IPS-15b (cell line): ENCODE results near the gene DIPK1B.

Source experiments
- H3K27me3 ChIP-seq: one replicate; pipeline ENCODE4 v1.6.1; 2013; ENCODE audit warnings: low read length; ENCODE audit not compliant: control insufficient read depth, insufficient read depth
- H3K36me3 ChIP-seq: one replicate; pipeline ENCODE4 v1.6.1; 2013; ENCODE audit warnings: low read length; ENCODE audit not compliant: control insufficient read depth, insufficient read depth
- H3K4me1 ChIP-seq: one replicate; pipeline ENCODE4 v1.6.1; 2013; ENCODE audit warnings: mild to moderate bottlenecking, low read length; ENCODE audit not compliant: control insufficient read depth, insufficient read depth
- H3K4me3 ChIP-seq: one replicate; pipeline ENCODE4 v1.5.1; 2013; ENCODE audit warnings: low read depth, low read length
- H3K9ac ChIP-seq: one replicate; pipeline ENCODE4 v1.6.1; 2013; ENCODE audit warnings: low read depth, mild to moderate bottlenecking, low read length
- H3K9me3 ChIP-seq: one replicate; pipeline ENCODE4 v1.6.1; 2013; ENCODE audit warnings: mild to moderate bottlenecking, low read length; ENCODE audit not compliant: control insufficient read depth, insufficient read depth

DIPK1B gene

GRCh38 chr9:136728548-136729123 is 16.3 kb downstream of the DIPK1B start:
- Histone ChIP-seq H3K36me3 (peaks cover 29% of the 10 kb centered on the region), H3K4me3 (peak overlapping the region; percentile 55), H3K9ac (peak overlapping the region; percentile 65), H3K9me3 (no peaks in the 10 kb centered on the region), H3K4me1 (peaks cover 10% of the 10 kb centered on the region), H3K27me3 (peaks cover 7% of the 10 kb centered on the region)

- H3K36me3 ChIP-seq: peaks cover 24% of the 10 kb centered on the region
- H3K4me1 ChIP-seq: peaks cover 10% of the 10 kb centered on the region
- H3K4me3 ChIP-seq: peak overlapping the region; percentile 55
- peaks cover 7% of the 10 kb centered on the region for H3K27me3 ChIP-seq
- peak overlapping the region; percentile 65 for H3K9ac ChIP-seq
- H3K9me3 ChIP-seq: no peaks in the 10 kb centered on the region
These were observed 16.8 kb downstream of the DIPK1B start for GRCh38 chr9:136729144-136729543.

GRCh38 chr9:136729926-136730325 is 17.6 kb downstream of the DIPK1B start:
- Histone ChIP-seq H3K4me1 (peaks cover 10% of the 10 kb centered on the region), H3K36me3 (peaks cover 16% of the 10 kb centered on the region), H3K4me3 (no peak overlapping the region), H3K9ac (no peak overlapping the region), H3K27me3 (peaks cover 7% of the 10 kb centered on the region), H3K9me3 (no peaks in the 10 kb centered on the region)

GRCh38 chr9:136732444-136733178 is 20.2 kb downstream of the DIPK1B start:
- Histone ChIP-seq H3K4me1 (no peaks in the 10 kb centered on the region), H3K27me3 (peaks cover 7% of the 10 kb centered on the region), H3K9ac (no peak overlapping the region), H3K9me3 (no peaks in the 10 kb centered on the region), H3K36me3 (no peaks in the 10 kb centered on the region), H3K4me3 (no peak overlapping the region)

GRCh38 chr9:136733611-136734010 is 21.2 kb downstream of the DIPK1B start:
- Histone ChIP-seq H3K4me1 (no peaks in the 10 kb centered on the region), H3K4me3 (no peak overlapping the region), H3K27me3 (peaks cover 7% of the 10 kb centered on the region), H3K9me3 (no peaks in the 10 kb centered on the region), H3K36me3 (no peaks in the 10 kb centered on the region), H3K9ac (no peak overlapping the region)

GRCh38 chr9:136734837-136735496 is 22.6 kb downstream of the DIPK1B start:
- no peaks in the 10 kb centered on the region for H3K4me1 ChIP-seq
- H3K36me3 ChIP-seq: no peaks in the 10 kb centered on the region
- no peak overlapping the region for H3K9ac ChIP-seq
- no peak overlapping the region for H3K4me3 ChIP-seq
- no peaks in the 10 kb centered on the region for H3K9me3 ChIP-seq
- no peaks in the 10 kb centered on the region for H3K27me3 ChIP-seq

- Histone ChIP-seq H3K4me1 (no peaks in the 10 kb centered on the region), H3K36me3 (no peaks in the 10 kb centered on the region), H3K27me3 (no peaks in the 10 kb centered on the region), H3K4me3 (no peak overlapping the region), H3K9ac (no peak overlapping the region), H3K9me3 (no peaks in the 10 kb centered on the region)
These were observed 23.6 kb downstream of the DIPK1B start for GRCh38 chr9:136735812-136736480.

GRCh38 chr9:136738960-136739359 is 26.6 kb downstream of the DIPK1B start:
- no peaks in the 10 kb centered on the region for H3K27me3 ChIP-seq
- H3K4me3 ChIP-seq: no peak overlapping the region
- no peaks in the 10 kb centered on the region for H3K4me1 ChIP-seq
- no peaks in the 10 kb centered on the region for H3K36me3 ChIP-seq
- no peak overlapping the region for H3K9ac ChIP-seq
- H3K9me3 ChIP-seq: no peaks in the 10 kb centered on the region

GRCh38 chr9:136739509-136739908 is 27.1 kb downstream of the DIPK1B start:
- H3K27me3 ChIP-seq: no peaks in the 10 kb centered on the region
- H3K4me1 ChIP-seq: no peaks in the 10 kb centered on the region
- H3K4me3 ChIP-seq: no peak overlapping the region
- H3K36me3 ChIP-seq: no peaks in the 10 kb centered on the region
- no peak overlapping the region for H3K9ac ChIP-seq
- H3K9me3 ChIP-seq: no peaks in the 10 kb centered on the region

GRCh38 chr9:136740069-136740468 is 27.7 kb downstream of the DIPK1B start:
- no peaks in the 10 kb centered on the region for H3K9me3 ChIP-seq
- no peaks in the 10 kb centered on the region for H3K4me1 ChIP-seq
- H3K27me3 ChIP-seq: no peaks in the 10 kb centered on the region

GRCh38 chr9:136740491-136740890 is 28.1 kb downstream of the DIPK1B start:
- Histone ChIP-seq H3K27me3 (no peaks in the 10 kb centered on the region), H3K9me3 (no peaks in the 10 kb centered on the region), H3K4me3 (no peak overlapping the region), H3K4me1 (no peaks in the 10 kb centered on the region), H3K36me3 (no peaks in the 10 kb centered on the region), H3K9ac (no peak overlapping the region)

More at GRCh38 chr9:136740069-136740468, 27.7 kb downstream of the DIPK1B start:
- no peaks in the 10 kb centered on the region for H3K36me3 ChIP-seq
- H3K9ac ChIP-seq: no peak overlapping the region
- H3K4me3 ChIP-seq: no peak overlapping the region
